Measurements from ENCODE around the gene SLC30A7. TPM values are rescaled to one million over a fixed set of nuclear protein-coding genes. Genes with fewer than 3 reads are reported as not detected.
"Not testable (repeated sequence)": the region's sequence is repeated elsewhere in the genome, so short reads cannot be mapped to it uniquely, and the experiment has no call there.

Gene SLC30A7
- total RNA-seq, 2 donors from 2014 or later, result 32.8 to 39.2 TPM

DNA sequence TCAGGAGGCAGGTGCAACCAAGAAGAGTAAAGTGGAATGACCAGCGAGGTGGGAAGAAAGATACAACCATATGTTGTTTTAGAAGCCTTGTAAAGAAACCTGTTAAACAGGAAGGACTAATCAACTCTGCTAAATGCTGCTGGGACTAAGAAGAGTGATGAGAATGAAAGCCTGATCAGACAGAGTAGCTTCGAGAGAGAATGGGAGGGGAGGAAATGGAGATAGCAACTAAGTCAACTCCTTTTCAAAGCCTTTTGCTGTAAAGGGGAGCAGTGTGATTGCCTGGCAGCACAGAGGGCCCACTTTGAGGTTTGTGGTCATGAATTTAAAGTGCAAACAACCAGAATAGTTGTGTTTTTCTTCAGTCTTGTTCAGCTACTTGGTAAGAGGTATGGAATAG is 31.4 kb downstream of the SLC30A7 start:
- Histone ChIP-seq H3K9me3 (no peaks in the 10 kb centered on the region), H3K27me3 (no peaks in the 10 kb centered on the region), H3K9ac (ENCODE audit: low read depth in 2 of 2, low read length in 2 of 2) (no peak overlapping the region), H3K4me1 (no peaks in the 10 kb centered on the region), H3K27ac (no peak overlapping the region), H3K4me3 (no peak overlapping the region), H3K36me3 (no peaks in the 10 kb centered on the region)
- intact Hi-C loops (cut with DNase I), result loop anchor here (5.0 to 10.0 kb wide), 2 partner anchors 108 to 315 kb away; no protein-coding TSS in a partner anchor
- no peak for DNase-seq
- TF ChIP-seq, protein P1, sequence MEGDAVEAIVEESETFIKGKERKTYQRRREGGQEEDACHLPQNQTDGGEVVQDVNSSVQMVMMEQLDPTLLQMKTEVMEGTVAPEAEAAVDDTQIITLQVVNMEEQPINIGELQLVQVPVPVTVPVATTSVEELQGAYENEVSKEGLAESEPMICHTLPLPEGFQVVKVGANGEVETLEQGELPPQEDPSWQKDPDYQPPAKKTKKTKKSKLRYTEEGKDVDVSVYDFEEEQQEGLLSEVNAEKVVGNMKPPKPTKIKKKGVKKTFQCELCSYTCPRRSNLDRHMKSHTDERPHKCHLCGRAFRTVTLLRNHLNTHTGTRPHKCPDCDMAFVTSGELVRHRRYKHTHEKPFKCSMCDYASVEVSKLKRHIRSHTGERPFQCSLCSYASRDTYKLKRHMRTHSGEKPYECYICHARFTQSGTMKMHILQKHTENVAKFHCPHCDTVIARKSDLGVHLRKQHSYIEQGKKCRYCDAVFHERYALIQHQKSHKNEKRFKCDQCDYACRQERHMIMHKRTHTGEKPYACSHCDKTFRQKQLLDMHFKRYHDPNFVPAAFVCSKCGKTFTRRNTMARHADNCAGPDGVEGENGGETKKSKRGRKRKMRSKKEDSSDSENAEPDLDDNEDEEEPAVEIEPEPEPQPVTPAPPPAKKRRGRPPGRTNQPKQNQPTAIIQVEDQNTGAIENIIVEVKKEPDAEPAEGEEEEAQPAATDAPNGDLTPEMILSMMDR (IDR thresholded peaks at IDR 0.05), result no peak

DNA sequence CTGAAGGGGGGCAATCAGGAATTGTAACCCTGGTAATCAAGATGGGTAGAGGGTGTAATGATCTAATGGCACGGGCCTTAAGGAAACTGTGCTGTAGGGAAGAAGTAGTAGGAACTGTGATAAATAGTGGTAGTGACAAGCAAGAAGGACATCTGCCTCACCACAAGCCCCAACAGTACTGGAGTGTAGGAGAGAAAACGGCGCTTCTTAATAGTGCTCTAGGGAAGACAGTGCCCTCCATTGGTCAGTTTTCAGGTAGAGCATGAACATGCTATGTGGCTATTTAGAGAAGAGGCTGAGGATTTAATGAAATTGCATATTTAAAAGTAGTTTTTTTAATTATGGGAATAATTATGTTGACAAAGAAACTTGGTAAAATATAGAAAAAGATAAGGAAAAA is 32.2 kb downstream of the SLC30A7 start:
- TF ChIP-seq, protein P1 (IDR thresholded peaks at IDR 0.05), result no peak
- Histone ChIP-seq H3K9me3 (no peaks in the 10 kb centered on the region), H3K36me3 (no peaks in the 10 kb centered on the region), H3K27me3 (no peaks in the 10 kb centered on the region), H3K4me3 (no peak overlapping the region), H3K4me1 (no peaks in the 10 kb centered on the region), H3K9ac (ENCODE audit: low read depth in 2 of 2, low read length in 2 of 2) (no peak overlapping the region), H3K27ac (no peak overlapping the region)
- intact Hi-C loops (cut with DNase I), result loop anchor here (5.0 to 10.0 kb wide), 2 partner anchors 107 to 314 kb away; no protein-coding TSS in a partner anchor
- DNase-seq, result no peak

DNA sequence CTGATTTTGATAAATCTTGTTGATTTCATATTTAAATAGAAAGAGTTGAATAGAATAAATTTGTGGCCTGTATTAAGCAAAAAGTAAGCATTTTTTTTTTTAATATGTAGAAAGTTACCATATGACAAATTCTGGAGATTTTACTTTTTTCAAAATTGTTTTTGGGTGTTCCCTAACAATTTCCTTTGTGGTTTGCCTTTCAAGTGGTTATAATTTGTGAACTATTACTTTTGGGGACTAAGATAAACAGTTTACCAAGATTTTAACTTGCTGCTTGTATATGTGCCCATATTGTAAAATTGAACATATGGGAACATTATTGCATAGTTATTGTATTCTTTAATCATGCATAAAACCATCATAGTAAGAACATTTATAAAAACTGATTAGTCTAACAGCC is 34.6 kb downstream of the SLC30A7 start:
- H3K27ac ChIP-seq, result no peak overlapping the region
- H3K36me3 ChIP-seq, result no peaks in the 10 kb centered on the region
- no peak overlapping the region for H3K4me3 ChIP-seq
- no peaks in the 10 kb centered on the region for H3K27me3 ChIP-seq
- intact Hi-C loops (cut with DNase I), result no loop called here
- TF ChIP-seq, protein P1 (IDR thresholded peaks at IDR 0.05), result no peak
- DNase-seq, result no peak
- H3K4me1 ChIP-seq, result no peaks in the 10 kb centered on the region
- no peak overlapping the region for H3K9ac ChIP-seq (ENCODE audit: low read depth in 2 of 2, low read length in 2 of 2)
- no peaks in the 10 kb centered on the region for H3K9me3 ChIP-seq

DNA sequence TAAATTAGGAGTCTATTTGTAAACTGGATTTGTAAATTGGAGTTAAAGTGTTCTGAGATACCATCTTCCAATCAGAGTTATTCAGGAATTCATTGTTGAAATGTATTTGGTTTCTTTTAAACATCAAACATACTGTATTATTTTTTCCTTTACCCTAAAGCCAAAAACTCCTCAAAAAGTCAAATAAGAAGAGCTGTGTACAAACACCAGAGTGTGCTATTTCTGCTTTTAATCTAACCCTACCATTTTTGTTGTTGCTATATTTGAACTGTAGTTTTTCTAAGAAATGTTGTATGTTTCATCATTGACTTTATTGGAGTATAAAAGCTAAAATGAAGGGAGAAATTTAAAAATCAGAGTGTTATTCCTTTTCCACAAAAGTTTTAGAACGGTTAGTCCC is 35.8 kb downstream of the SLC30A7 start:
- intact Hi-C loops (cut with DNase I), result no loop called here
- H3K36me3 ChIP-seq, result no peaks in the 10 kb centered on the region
- TF ChIP-seq, protein P1 (IDR thresholded peaks at IDR 0.05), result no peak
- no peak overlapping the region for H3K4me3 ChIP-seq
- no peak overlapping the region for H3K27ac ChIP-seq
- H3K9ac ChIP-seq (ENCODE audit: low read depth in 2 of 2, low read length in 2 of 2), result no peak overlapping the region
- DNase-seq, result no peak
- H3K4me1 ChIP-seq, result no peaks in the 10 kb centered on the region
- no peaks in the 10 kb centered on the region for H3K9me3 ChIP-seq
- H3K27me3 ChIP-seq, result no peaks in the 10 kb centered on the region

DNA sequence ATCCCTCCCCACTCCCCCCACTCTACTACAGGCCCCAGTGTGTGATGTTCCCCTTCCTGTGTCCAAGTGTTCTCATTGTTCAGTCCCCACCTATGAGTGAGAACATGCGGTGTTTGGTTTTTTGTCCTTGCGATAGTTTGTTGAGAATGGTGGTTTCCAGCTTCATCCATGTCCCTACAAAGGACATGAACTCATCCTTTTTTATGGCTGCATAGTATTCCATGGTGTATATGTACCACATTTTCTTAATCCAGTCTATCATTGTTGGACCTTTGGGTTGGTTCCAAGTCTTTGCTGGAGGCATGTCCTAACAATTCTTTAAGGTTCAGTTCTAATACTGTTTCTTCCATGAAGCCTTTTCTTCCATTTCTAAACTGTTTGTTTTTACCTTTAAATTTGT is 37.7 kb downstream of the SLC30A7 start:
- H3K4me1 ChIP-seq; H3K9me3 ChIP-seq; DNase-seq; intact Hi-C loops (cut with DNase I); H3K27me3 ChIP-seq; H3K9ac ChIP-seq (ENCODE audit: low read depth in 2 of 2, low read length in 2 of 2); H3K27ac ChIP-seq; H3K4me3 ChIP-seq; H3K36me3 ChIP-seq: not testable (repeated sequence)

DNA sequence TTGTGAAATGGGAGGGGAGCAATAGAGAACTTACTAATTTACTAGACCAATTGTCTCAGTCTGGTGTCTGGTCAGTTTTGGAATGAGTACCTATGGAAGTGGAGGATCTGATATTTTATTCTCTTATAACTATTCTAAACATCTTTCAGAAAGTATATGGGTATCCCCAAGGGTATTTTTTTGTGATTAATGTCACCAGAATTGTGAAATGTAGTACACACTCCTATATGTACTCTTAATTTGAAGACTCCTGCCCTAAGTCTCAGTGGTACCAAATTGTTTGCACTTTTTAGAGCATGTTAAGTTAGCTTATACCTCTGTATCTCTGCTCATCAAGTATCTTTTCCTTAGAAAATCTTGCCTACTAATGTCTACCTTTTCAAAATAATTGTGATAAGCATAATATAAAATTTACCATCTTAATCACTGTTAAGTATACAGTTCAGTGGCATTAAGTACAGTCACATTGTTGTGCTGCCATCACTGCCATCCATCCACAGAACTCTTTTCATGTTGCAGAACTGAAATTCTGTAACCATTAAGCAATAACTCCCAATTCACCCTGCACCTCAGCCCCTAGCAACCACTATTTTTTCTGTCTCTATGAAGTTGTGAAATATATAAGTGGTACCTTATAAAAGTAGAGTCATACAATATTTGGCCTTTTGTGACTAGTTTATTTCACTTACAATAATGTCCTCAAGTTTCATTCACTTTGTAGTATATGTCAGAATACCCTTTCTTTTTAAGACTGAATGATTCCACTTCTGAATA is 40.5 kb downstream of the SLC30A7 start:
- intact Hi-C loops (cut with DNase I), result no loop called here
- no peaks in the 10 kb centered on the region for H3K36me3 ChIP-seq

More for the DNA sequence above, 40.5 kb downstream of the SLC30A7 start:
- no peak overlapping the region for H3K27ac ChIP-seq
- H3K4me1 ChIP-seq, result no peaks in the 10 kb centered on the region
- no peak overlapping the region for H3K9ac ChIP-seq (ENCODE audit: low read depth in 2 of 2, low read length in 2 of 2)
- H3K9me3 ChIP-seq, result no peaks in the 10 kb centered on the region
- TF ChIP-seq, protein P1 (IDR thresholded peaks at IDR 0.05), result no peak
- DNase-seq, result no peak
- no peaks in the 10 kb centered on the region for H3K27me3 ChIP-seq
- H3K4me3 ChIP-seq, result no peak overlapping the region
